DMS79 treated with DMSO at 0.1 percent for 48 hours (cell line): ENCODE data around the gene GREM2.

Experiments used
- DNase-seq: peaks from one replicate; lab custom pipeline; 2025; lab: John Stamatoyannopoulos, UW

The GREM2 gene

GRCh38 chr1:240455228-240455821, 156.6 kb downstream of the GREM2 start:
- no peak for DNase-seq

GRCh38 chr1:240445369-240445768, 166.6 kb downstream of the GREM2 start:
- DNase-seq, result no peak

DNA sequence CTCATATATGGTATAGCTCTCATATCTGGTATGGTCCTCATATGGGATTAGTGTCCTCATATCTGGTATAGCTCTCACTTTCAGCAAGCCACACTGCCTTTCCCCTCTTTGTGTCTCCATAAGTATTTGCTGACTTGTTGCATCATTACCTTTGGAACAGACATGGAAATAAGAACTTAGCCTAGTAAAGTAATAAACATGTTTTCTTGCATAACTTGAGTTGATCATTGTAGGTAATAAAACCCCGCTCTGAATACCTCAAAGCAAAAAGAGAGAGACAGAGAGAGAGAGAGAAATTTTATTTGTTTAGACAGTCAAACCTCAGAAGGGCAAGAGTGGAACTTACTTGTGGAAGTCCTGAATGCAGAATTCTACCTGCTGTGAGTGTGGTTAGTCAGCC, 170.3 kb downstream of the GREM2 start:
- no peak for DNase-seq
